GM21423 (cell line): ENCODE measurements around the gene ANKRD31.
"Not testable (repeated sequence)": the region's sequence is repeated elsewhere in the genome, so short reads cannot be mapped to it uniquely, and the experiment has no call there.

Experiments
- ATAC-seq: cut with Tn5 transposase; IDR thresholded peaks from one replicate; pipeline ENCODE4 v1.9.1; 2021; ENCODE audit warnings: mild to moderate bottlenecking, moderate library complexity; ENCODE audit not compliant: unreplicated experiment

The ANKRD31 gene

GRCh38 chr5:75152860-75153259 lies 83.8 kb downstream of the ANKRD31 start:
- ATAC-seq: no peak

GRCh38 chr5:75148051-75148450 lies 88.6 kb downstream of the ANKRD31 start:
- no peak for ATAC-seq

- ATAC-seq: no peak
These were observed 94.0 kb downstream of the ANKRD31 start for GRCh38 chr5:75142566-75143136.

- ATAC-seq: no peak
These were observed 96.4 kb downstream of the ANKRD31 start for GRCh38 chr5:75140277-75140676.

- no peak for ATAC-seq
These were observed 98.0 kb downstream of the ANKRD31 start for GRCh38 chr5:75138689-75139088.

GRCh38 chr5:75130818-75131349 lies 105.8 kb downstream of the ANKRD31 start:
- no peak for ATAC-seq

- no peak for ATAC-seq
These were observed 119.8 kb downstream of the ANKRD31 start for GRCh38 chr5:75116856-75117255.

- not testable (repeated sequence) for ATAC-seq
These were observed 122.4 kb downstream of the ANKRD31 start for GRCh38 chr5:75114311-75114710.

GRCh38 chr5:75113354-75114113 lies 123.1 kb downstream of the ANKRD31 start:
- no peak for ATAC-seq

GRCh38 chr5:75108931-75109596 lies 127.6 kb downstream of the ANKRD31 start:
- no peak for ATAC-seq

GRCh38 chr5:75108515-75108914 lies 128.2 kb downstream of the ANKRD31 start:
- no peak for ATAC-seq

GRCh38 chr5:75095956-75096355 lies 140.7 kb downstream of the ANKRD31 start:
- ATAC-seq: not testable (repeated sequence)

GRCh38 chr5:75091597-75091996 lies 145.1 kb downstream of the ANKRD31 start:
- ATAC-seq: no peak

- ATAC-seq: no peak
These were observed 147.0 kb downstream of the ANKRD31 start for GRCh38 chr5:75089662-75090061.

- no peak for ATAC-seq
These were observed 147.5 kb downstream of the ANKRD31 start for GRCh38 chr5:75089137-75089536.

GRCh38 chr5:75088648-75089047 lies 148.0 kb downstream of the ANKRD31 start:
- ATAC-seq: no peak

- ATAC-seq: no peak
These were observed 155.2 kb downstream of the ANKRD31 start for GRCh38 chr5:75081510-75081909.

GRCh38 chr5:75079346-75079745 lies 157.3 kb downstream of the ANKRD31 start:
- not testable (repeated sequence) for ATAC-seq

GRCh38 chr5:75078027-75078426 lies 158.7 kb downstream of the ANKRD31 start:
- no peak for ATAC-seq

GRCh38 chr5:75072061-75072460 lies 164.6 kb downstream of the ANKRD31 start:
- ATAC-seq: no peak

GRCh38 chr5:75071100-75071499 lies 165.6 kb downstream of the ANKRD31 start:
- no peak for ATAC-seq

- no peak for ATAC-seq
These were observed 169.2 kb downstream of the ANKRD31 start for GRCh38 chr5:75067434-75067833.
